Left renal pelvis (tissue), 4 donors: ENCODE data around the gene SH3GL1. TPM values are rescaled to one million over a fixed set of nuclear protein-coding genes. Genes with fewer than 3 reads are reported as not detected.
"Not testable (repeated sequence)": the region's sequence is repeated elsewhere in the genome, so short reads cannot be mapped to it uniquely, and the experiment has no call there.

Experiments
- DNase-seq, 4 donors: peaks; one replicate each; pipeline ENCODE4 v3.0.0-alpha.2; 2013; ENCODE audit warnings: low read depth in 4 of 4, low spot score in 3 of 4
- polyA plus RNA-seq, 4 donors: library from polyadenylated mRNA; unstranded; fragments of 120-200 nt; gene quantifications; one replicate each; pipeline ENCODE4 v1.2.1, GENCODE V29; 2013; ENCODE audit not compliant: insufficient read length in 4 of 4

The SH3GL1 gene
- polyA plus RNA-seq, 4 donors = 56.1 to 77.6 (median 72.3) TPM

DNA sequence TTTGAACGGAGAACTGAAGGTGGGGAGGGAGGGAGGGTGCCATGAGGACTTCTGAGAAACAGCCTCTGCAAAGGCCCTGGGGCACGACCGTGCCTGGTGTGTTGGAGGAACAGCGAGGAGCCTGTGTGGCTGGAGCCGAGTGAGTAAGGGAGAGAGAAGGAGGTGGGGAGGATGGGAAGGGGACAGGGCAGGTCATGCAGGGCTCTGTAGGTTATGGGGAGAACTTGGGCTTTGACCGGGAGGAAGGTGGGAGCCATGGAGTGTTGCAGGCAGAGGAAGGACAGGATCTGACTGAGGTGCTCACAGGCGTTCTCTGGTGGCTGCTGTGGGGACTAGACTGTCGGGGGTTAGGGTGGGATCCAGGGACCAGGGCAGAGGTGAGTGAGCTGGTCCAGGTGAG, 50.2 kb downstream of the SH3GL1 start:
- no peak for DNase-seq

DNA sequence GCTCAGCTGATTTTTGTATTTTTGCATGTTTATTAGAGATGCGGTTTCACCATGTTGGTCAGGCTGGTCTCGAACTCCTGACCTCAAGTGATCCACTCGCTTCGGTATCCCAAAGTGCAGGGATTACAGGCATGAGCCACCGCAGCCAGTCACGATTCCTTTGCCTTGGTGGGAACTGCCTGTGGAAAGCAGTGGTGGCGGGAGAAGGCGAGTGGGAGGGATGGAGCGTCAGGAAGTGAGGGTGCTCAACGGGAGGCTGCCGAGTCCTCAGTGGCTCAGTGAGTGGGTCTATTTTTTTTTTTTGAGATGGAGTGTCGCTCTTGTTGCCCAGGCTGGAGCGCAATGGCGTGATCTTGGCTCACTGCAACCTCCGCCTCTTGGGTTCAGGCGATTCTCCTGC, 51.1 kb downstream of the SH3GL1 start:
- DNase-seq = not testable (repeated sequence)

DNA sequence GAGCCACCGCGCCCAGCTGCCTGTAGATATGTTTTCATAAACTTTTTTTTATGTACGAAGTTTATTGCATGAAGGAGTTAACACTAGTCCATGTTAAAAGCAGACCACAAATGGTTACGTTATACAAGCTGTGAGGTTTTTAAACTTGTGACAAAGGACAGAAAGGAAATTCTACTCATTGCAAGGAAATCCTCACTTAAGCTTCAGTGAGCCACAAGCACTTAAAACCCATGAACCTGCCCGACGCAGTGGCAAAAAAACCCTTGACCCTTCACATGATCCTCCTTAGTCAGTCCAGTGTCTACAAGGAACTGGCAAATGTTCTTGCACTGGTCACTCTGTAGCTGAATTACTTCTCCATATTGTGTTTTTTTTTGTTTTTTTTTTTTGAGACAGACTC, 52.8 kb downstream of the SH3GL1 start:
- no peak for DNase-seq

DNA sequence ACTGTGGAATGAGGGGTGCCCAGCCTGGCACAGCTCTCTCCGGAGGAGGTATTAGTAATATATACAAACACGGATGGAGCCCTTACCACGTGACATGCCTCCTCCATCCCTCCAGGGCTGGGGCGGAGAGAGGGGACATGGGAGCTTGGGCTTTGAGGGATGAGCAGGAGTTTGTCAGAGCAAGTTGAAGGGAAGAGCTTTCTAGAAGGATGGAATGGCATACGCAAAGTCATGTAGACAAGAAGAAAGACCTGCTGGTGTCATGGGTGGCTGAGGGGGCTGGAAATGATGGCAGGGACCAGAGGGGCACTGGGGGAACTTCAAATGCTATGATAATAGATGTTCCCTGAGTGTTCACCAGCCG, 54.3 kb downstream of the SH3GL1 start:
- DNase-seq = no peak

DNA sequence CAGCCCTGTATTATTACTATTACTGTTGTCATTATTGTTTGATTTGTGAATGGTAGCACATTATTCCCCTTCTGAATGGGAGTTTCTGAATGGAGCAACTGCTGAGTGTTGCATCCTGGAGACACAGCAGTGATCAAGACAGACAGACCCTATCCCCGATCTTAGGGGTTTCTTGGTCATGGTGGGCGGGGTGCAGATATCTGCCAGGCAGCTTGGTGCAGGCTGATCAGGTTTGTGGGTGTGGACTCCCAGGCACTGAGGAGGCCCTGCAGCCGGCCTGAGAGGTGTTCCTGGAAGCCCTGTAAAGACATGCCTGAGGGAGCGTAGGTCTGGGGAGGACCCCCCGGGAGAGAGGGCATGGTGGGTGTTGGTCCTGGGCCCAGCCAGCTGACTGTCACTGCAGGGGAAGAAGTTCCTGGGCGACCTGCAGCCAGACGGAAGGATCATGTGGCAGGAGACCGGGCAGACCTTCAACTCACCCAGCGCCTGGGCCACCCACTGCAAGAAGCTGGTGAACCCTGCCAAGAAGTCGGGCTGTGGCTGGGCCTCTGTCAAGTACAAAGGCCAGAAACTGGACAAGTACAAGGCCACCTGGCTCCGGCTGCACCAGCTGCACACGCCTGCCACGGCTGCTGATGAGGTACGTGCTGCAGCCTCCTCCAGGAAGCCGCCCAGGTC, 54.9 kb downstream of the SH3GL1 start:
- DNase-seq = no peak

DNA sequence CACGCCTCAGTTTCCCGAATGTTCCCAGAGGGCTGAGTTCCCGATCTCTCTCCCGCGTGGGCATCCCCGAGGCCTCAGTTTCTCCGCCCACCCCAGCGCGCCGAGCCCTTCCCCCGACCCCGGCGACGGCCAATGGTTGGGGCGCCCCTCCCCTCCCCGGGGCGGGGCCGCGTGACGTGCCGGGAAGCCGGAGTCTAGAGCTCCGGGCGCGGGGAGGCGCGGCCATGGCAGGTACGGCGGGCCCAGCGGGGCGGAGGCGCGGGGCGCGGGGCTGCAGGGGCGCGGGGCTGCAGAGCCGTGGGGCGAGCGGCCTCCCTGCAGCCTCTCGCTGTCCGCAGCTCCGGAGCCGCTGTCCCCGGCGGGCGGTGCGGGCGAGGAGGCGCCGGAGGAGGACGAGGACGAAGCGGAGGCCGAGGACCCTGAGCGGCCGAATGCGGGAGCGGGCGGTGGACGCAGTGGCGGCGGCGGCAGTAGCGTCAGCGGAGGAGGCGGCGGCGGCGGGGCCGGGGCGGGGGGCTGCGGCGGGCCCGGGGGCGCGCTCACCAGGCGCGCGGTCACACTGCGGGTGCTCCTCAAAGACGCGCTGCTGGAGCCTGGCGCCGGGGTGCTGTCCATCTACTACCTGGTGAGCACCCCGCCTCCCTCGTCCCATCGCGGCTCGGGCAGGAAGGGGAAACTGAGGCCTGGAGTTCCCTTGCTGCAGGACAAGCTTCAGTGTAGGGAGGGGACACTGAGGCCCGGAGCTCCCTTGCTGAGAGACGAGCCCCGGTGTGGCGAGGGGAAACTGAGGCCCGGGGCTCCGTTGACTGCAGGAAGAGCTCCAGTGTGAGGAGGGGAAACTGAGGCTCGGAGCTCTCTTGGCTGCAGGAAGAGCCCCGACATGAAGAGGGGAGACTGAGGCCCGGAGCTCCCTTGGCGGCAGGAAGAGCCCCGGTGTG, 56.7 kb downstream of the SH3GL1 start, which contains the start of gene MPND:
Gene MPND (plus strand): TSS at position 193 of the 938 bp plus-strand sequence. CDS start 32 bp downstream, at position 225.
- DNase-seq = peak in 3 of 4 donors; percentile 79 to 82 (median 80)

DNA sequence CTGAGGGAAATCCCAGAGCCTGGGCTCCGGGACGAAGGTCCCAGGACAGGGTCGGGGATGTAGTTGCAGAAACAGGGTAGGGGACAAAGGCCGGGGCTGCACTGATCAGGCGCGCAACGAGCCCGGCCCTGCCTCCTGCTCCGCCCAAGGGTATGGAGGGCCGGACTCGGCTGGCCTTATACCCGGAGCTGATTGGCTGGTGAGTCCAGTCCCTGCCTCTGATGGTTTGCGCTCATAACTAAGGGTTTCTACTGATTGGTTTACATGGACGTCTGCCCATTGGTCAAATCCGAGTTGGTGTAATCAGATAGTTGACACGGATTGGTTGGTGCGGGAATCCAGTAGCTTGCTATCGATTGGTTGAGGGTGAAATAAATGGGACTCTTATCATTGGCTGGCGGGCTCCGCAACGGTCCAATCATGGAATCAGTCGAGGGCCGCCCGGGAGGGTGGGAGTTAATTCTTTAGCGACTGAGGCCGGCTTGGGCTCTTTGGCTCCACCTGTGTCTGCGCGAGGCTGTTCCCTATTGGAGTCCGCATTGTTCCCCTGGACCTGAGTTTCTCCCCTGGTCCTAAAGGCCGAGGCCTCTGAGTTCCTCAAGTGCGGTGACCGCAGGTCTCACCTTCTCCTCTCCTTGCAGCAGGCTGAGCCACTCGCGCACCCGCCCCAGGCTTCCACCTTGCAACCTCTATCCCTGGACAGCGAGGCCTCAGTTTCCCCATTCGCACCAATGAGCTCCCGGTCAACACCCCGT, 57.6 kb downstream of the SH3GL1 start:
- peak; percentile 99 to 100 (median 100) for DNase-seq

DNA sequence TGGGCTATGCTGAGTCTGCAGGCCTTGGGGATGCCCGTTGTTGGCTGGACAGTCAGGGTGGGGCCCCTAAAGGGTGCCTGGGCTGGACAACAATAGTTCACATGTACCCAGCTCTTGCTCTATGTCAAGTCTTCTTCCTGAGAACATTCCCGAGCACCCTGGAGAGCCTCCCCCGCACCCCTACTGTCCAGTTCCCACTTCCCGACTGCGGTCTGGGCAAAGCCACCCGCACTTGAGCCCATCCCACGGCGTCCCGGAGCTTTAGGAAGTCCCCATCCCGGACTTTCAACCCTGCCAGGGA, 58.1 kb downstream of the SH3GL1 start:
- no peak for DNase-seq

DNA sequence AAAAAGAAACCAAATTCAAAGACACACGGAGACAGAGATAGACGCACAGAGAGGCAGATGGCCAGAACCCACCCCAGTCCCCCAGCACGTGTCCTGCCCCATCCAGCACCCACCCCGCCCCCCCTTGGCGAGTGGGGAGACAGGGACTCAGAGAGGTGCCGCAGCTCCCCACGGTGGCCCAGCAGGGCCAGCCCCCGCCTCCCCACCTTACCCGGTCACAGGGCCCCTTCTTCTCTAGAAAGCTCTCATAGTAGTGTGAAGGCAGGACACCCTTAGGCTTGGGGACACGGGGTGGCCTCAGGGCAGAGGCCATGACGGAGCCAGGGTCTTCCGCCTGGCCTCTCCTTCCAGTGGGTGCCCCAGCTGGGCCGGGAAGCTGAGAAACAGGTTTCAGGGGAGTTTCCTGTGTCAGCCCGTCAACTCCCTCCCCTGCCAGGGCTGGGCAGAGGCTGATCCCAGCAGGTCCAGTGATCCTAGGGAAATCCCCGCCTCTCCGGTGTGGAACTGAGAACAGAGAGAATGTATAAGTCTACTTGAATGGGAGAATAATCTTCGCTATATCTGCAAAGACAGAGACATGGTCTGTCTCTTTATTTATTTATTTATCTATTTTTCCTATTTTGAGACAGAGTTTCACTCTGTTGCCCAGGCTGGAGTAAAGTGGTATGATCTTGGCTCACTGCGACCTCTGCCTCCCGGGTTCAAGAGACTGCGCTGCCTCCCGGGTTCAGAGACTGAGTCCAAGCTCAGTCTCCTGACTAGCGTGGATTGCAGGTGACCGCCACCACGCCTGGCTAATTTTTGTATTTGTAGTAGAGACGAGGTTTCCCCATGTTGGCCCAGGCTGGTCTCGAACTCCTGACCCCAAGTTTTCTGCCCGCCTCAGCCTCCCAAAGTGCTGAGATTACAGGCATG, 61.6 kb downstream of the SH3GL1 start, which contains the start of gene STAP2:
Gene STAP2 (minus strand): TSS at position 387 of the 915 bp plus-strand sequence. CDS start 74 bp downstream, at position 313.
- peak in 1 of 4 donors; percentile 42 for DNase-seq

DNA sequence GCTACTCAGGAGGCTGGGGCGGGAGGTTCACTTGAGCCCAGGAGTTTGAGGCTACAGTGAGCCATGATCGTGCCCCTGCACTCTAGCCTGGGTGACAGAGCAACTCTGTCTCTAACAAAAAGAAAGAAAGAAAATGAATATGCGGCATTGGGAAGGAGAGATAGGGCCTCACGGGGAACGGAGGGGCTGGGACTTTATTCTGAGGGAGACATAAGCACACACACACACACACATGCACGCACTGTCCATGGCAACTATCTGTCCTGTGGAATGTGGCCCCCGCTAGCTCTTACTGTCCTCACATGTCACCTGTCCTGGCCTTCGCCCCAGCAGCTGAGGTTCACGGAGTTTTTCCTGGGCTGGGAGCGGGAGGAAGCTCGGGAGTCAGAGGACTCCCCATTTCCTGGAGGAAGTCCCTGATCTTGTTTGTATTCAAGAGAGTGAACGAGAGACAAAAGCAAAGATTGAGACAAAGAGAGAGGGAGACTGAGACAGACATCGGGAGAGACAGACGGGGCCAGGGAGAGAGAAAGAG, 62.4 kb downstream of the SH3GL1 start:
- no peak for DNase-seq

DNA sequence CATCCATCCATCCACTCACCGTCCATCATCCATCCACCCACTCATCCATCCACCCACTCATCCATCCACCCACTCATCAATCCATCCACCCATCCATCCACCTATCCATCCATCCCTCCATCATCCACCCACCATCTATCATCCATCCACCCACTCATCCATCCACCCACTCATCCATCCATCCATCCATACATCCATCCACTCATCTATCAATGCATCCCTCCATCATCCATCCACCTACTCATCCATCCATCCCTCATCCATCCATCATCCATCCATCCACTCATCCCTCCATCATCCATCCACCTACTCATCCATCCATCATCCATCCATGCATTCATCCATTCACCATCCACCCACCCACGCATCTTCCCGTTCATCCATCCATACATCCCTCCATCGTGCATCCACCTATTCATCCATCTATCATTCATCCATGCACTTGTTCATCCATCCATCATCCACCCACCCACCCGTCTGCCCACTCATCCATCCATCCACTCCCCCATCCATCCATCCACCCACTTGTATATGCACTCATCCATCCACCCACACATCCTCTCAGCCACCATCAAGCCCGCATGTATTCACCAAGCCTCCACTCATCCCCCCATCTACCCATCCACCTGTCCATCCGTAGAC, 65.3 kb downstream of the SH3GL1 start:
- DNase-seq = no peak

DNA sequence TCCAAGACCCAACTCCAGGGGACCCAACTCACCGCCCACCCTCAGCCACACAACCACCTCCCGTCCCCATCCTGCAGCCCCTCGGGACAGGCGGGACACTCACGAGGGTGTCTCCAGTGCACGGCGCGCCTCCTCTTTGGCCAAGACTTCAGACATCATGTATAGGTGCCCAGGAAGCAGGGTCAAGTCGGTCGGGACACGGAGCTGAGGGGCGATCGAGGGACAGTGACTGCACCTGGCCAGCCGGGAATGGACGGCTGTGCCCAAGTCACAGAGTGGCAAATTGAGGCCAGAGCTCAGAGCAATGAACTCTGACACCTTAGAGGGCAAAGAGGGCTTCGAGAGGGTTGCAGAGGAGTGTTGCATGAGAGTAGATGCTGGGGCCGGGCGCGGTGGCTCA, 70.5 kb downstream of the SH3GL1 start:
- no peak for DNase-seq

DNA sequence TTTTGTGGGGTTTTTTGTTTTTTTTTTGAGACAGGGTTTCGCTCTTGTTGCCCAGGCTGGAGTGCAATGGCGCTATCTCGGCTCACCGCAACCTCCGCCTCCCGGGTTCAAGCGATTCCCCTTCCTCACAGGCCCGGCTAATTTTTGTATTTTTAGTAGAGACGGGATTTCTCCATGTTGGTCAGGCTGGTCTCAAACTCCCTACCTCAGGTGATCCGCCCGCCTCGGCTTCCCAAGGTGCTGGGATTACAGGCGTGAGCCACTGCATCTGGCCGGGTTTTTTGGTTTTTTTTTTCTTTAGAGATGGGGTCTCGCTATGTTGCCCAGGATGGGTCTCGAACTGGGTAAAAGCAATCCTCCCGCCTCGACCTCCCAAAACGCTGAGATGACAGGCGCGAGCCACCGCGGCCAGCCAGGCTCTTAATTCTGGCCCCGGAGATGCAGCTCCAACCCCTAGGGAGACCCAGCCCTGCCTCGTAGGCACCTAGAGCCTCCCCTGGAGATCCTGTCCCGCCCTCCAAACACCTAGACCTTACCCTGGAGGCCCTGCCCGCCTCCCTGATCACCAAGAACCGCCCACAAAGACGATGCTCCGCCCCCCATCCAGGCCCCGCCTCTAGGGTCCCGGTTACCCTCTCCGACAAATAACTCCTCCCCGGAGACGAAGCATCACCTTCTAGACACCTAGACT, 71.2 kb downstream of the SH3GL1 start:
- not testable (repeated sequence) for DNase-seq

DNA sequence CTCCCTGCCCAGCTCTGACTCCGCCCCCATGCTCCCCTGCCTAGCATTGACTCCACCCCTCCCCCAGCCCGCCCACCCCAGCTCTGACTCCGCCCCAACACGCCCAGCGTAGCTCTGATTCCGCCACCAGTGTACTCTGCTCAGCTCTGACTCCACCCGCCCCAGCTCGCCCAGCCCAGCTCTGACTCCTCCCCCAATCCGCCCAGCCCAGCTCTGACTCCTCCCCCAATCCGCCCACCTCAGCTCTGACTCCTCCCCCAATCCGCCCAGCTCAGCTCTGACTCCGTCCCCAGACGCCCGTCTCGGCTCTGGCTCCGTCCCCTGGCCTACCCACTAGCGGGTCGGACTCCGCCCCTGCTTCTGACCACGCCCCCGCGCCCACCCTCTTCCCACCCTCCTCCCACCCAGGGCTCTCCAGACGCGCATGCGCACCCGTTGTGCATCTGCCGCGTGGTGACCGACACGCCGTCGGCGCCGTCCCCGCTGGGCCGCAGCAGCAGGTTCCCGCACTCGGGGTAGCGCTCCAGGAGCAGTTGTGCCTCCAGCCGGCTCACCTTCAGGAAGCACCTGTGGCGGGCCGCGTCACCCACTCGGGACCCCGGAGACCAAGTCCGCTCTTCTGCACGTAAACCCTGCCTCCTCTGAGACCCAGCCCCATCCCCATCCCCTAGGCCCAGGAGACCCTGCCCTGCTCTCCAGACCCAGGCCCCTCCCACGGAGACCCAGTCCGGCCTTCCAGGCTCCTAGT, 71.9 kb downstream of the SH3GL1 start:
- peak; percentile 86 to 93 (median 88) for DNase-seq

DNA sequence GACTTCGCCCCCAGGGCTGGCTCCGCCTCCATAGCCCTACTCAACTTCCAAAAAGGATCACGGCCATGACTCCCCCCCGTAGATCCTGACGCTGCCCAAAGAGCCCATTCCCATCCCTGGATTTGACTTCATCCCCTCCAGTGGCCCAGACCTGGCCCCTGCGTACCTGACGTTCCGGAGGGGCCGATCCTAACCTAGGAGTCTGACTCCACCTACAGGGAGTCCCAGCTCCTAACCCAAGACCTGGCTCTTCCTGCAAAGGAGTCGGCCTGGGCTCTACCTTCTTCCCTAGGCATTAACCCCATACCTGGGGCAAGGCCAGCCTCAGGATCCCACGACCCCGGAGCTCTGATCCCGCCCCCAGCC, 72.5 kb downstream of the SH3GL1 start:
- DNase-seq = no peak

DNA sequence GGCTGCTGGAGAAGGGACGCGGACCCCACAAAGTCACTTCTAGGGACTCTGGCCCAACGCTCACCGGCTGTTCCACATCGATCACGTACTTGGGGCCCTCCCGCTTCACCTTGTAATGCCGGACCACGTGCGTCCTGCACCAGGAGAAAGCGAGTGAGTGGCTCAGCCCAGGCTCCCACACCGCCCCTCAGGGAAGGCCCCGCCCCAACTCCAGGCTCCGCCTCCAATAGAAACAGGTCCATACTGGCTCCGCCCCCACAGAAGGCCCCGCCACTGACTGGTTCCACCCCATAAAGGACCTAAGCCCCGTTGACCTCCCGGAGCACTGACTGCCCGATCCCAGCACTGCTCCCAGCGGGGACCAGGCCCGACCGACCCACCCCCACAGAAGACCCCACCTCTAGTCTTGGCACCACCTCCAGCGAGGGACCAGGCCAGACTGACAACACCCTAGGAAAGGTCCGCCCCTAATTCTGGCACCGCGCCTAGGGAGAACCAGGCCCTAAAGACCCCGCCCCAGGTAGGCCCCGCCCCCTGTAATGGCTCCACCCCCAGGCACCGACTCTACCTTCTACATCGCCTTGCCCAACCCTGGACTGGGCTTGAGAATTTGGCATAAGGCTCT, 73.0 kb downstream of the SH3GL1 start:
- DNase-seq = peak in 1 of 4 donors; percentile 50

DNA sequence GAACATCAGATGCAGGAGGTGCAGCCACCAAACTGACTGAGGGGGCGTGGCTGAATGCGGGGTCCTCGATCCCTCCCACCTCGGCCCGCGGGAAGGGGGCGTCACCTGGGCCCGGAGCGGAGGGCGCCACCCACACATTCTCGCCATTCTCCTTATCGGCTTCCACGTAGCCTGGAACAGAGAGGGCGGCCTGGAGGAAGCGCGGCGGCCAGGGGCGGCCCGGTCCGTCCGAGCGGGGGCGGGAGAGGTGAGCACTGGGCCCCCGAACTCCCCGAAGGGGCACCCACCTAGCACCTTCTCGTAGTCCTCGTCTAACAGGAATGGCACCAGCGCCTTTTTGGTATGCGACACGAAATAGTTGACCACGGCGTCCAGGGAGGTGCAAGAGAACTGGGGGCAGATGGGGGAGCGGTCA, 73.5 kb downstream of the SH3GL1 start:
- no peak for DNase-seq
